Erythroblast (primary cell): ENCODE measurements around the gene MICAL3.

Experiments
- GATA1 ChIP-seq: IDR thresholded peaks from 2 replicates; pipeline ENCODE4 v1.6.1; 2011; ENCODE audit warnings: low read depth, mild to moderate bottlenecking, control low read depth, low read length, moderate library complexity
- POLR2A ChIP-seq: IDR thresholded peaks from 2 replicates; pipeline ENCODE4 v1.6.1; 2011; ENCODE audit warnings: mild to moderate bottlenecking, low read length

GRCh38 chr22:17988800-17989513 lies 35.4 kb downstream of the MICAL3 start:
- TF ChIP-seq POLR2A (no peak), GATA1 (no peak)
